ENCODE measurements around the gene HYCC1. TPM values are rescaled to one million over a fixed set of nuclear protein-coding genes. Genes with fewer than 3 reads are reported as not detected.
"Not testable (repeated sequence)": the region's sequence is repeated elsewhere in the genome, so short reads cannot be mapped to it uniquely, and the experiment has no call there.

HYCC1 gene
- total RNA-seq, 1 donor from 2014 or later = 39.9 TPM

DNA sequence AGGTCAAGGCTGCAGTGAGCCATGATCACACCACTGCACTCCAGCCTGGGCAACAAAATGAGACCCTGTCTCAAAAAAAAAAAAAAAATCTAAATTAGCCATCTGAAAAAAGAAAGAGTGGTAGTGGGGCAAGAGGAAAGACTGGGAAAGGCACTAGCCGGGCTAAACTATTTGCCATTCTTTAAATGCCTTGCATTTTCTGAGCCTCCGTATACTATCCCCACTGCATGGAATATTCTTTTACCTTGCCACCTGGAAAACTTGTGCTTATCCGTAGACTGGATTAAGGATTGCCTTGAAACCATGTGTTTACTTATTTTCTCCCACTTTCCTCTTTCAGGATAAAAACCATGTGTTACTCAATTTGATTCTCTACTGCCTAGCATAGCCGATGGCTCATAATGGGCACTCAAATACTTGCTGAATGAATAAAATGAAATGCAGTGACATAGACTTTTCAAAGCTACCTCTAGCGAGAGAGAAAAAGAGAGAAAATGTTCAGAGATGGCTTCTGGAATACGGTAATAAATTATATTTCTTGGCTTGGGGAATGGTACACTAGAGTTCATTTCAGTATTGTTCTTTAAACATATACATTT is 30.6 kb downstream of the HYCC1 start:
- ATAC-seq (ENCODE audit: low read depth) = no peak
- Mint-ChIP-seq H3K36me3 (ENCODE audit: low read depth) (peaks cover 25% of the 10 kb centered on the region), H3K9me3 (no peaks in the 10 kb centered on the region), H3K4me3 (no peak overlapping the region), H3K27ac (no peak overlapping the region), H3K4me1 (no peaks in the 10 kb centered on the region), H3K27me3 (no peaks in the 10 kb centered on the region)
- no peak for DNase-seq
- intact Hi-C loops (cut with micrococcal nuclease) = no loop called here
- ChIA-PET CTCF (no interaction called here), POLR2A (no interaction called here)
- TF ChIP-seq, protein P1, sequence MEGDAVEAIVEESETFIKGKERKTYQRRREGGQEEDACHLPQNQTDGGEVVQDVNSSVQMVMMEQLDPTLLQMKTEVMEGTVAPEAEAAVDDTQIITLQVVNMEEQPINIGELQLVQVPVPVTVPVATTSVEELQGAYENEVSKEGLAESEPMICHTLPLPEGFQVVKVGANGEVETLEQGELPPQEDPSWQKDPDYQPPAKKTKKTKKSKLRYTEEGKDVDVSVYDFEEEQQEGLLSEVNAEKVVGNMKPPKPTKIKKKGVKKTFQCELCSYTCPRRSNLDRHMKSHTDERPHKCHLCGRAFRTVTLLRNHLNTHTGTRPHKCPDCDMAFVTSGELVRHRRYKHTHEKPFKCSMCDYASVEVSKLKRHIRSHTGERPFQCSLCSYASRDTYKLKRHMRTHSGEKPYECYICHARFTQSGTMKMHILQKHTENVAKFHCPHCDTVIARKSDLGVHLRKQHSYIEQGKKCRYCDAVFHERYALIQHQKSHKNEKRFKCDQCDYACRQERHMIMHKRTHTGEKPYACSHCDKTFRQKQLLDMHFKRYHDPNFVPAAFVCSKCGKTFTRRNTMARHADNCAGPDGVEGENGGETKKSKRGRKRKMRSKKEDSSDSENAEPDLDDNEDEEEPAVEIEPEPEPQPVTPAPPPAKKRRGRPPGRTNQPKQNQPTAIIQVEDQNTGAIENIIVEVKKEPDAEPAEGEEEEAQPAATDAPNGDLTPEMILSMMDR (IDR thresholded peaks at IDR 0.05) = no peak

DNA sequence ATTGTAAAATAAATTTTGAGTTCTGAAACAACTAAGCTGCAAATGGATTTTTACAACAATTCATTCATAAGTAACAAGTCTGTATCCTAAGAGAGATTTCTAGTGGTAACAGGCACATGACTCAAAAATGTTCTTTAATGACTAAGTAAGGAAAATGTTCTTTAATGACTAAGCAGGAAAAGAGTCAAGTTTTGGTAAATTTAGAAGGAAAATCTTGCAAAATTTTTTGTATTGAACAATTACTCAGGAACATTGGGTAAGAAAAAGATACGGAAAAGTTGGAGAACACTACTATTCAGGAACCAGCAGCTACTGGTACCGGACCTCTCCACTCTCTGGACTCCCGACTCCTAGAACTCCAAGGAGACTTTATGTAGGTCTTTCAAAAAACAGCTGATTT is 33.5 kb downstream of the HYCC1 start:
- peaks cover 50% of the 10 kb centered on the region for H3K36me3 Mint-ChIP-seq (ENCODE audit: low read depth)
- intact Hi-C loops (cut with micrococcal nuclease) = no loop called here
- H3K4me1 Mint-ChIP-seq = no peaks in the 10 kb centered on the region
- no peak overlapping the region for H3K27ac Mint-ChIP-seq
- H3K27me3 Mint-ChIP-seq = no peaks in the 10 kb centered on the region
- ChIA-PET CTCF (interaction anchor here (0.9 kb wide), 1 partner anchor 75 kb away, joined by 5 read pairs; no protein-coding TSS in a partner anchor), POLR2A (no interaction called here)
- H3K4me3 Mint-ChIP-seq = no peak overlapping the region
- H3K9me3 Mint-ChIP-seq = no peaks in the 10 kb centered on the region
- ATAC-seq (ENCODE audit: low read depth) = no peak
- DNase-seq = no peak
- TF ChIP-seq, protein P1 (IDR thresholded peaks at IDR 0.05) = no peak

DNA sequence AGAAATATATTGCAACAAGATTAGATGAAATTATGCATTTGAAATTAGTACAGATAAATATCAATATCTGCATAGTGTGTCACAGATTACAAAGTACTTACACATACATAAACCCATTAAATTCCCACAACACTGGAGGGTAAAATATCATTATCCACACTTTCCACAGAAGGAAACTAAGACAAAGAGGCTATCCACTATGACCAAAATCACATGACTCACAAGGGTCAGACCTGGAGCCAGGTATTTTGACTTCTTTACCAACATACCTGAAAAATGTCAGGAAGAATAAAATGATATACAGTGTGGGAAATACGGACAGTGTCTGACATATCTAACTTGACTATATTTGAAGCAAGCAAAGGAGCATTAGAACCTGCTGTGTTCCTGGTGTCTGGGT is 34.1 kb downstream of the HYCC1 start:
- no peak overlapping the region for H3K4me3 Mint-ChIP-seq
- no peaks in the 10 kb centered on the region for H3K9me3 Mint-ChIP-seq
- DNase-seq (no peak), ATAC-seq (ENCODE audit: low read depth) (no peak)
- ChIA-PET CTCF (interaction anchor here (0.9 kb wide), 1 partner anchor 75 kb away, joined by 5 read pairs; no protein-coding TSS in a partner anchor), POLR2A (no interaction called here)
- no peaks in the 10 kb centered on the region for H3K4me1 Mint-ChIP-seq
- TF ChIP-seq, protein P1 (IDR thresholded peaks at IDR 0.05) = no peak
- no peaks in the 10 kb centered on the region for H3K27me3 Mint-ChIP-seq
- H3K27ac Mint-ChIP-seq = no peak overlapping the region
- intact Hi-C loops (cut with micrococcal nuclease) = loop anchor here (5.0 kb wide), 2 partner anchors 43 to 77 kb away; no protein-coding TSS in a partner anchor
- H3K36me3 Mint-ChIP-seq (ENCODE audit: low read depth) = peaks cover 51% of the 10 kb centered on the region

DNA sequence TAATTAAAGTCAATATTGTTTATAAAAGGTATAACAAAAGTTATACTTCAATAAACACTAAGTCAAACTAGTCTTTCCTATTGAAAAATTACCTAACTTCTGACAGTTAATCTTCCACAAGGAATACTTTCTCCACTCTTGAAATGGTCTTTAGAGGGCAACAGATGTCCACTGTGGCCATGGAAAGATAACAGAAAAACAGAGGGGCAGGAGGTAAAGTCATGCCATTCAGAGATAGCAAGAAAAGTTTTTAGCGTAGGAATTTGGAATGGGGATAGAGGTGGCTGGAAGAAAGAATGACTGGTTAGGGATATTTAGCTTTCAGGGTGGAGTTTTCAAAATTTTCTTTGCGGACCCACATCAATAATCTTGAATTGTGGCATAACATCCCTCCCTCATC is 34.7 kb downstream of the HYCC1 start:
- no peak overlapping the region for H3K4me3 Mint-ChIP-seq
- no peaks in the 10 kb centered on the region for H3K4me1 Mint-ChIP-seq
- TF ChIP-seq, protein P1 (IDR thresholded peaks at IDR 0.05) = no peak
- no peaks in the 10 kb centered on the region for H3K9me3 Mint-ChIP-seq
- ATAC-seq (ENCODE audit: low read depth) = no peak
- no peak overlapping the region for H3K27ac Mint-ChIP-seq
- CTCF ChIA-PET = no interaction called here
- POLR2A ChIA-PET = no interaction called here
- no peak for DNase-seq
- no peaks in the 10 kb centered on the region for H3K27me3 Mint-ChIP-seq
- peaks cover 52% of the 10 kb centered on the region for H3K36me3 Mint-ChIP-seq (ENCODE audit: low read depth)
- intact Hi-C loops (cut with micrococcal nuclease) = loop anchor here (5.0 kb wide), 2 partner anchors 42 to 78 kb away; no protein-coding TSS in a partner anchor

DNA sequence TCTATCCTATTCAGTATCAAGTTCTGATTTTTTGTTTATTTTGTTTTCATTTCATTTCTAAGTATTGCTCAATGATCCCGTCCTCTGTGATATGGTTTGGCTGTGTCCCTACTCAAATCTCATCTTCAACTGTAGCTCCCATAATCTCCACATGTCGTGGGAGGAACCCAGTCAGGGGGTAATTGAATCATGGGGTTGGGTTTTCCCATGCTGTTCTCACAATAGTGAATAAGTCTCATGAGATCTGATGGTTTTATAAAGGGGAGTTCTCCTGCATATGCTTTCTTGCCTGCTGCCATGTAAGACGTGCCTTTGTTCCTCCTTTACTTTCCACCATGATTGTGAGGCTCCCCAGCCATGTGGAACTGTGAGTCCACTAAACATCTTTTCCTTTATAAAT is 39.3 kb downstream of the HYCC1 start:
- H3K27me3 Mint-ChIP-seq; H3K4me1 Mint-ChIP-seq; H3K27ac Mint-ChIP-seq; H3K4me3 Mint-ChIP-seq; DNase-seq; POLR2A ChIA-PET; H3K9me3 Mint-ChIP-seq; ATAC-seq (ENCODE audit: low read depth): not testable (repeated sequence)
- intact Hi-C loops (cut with micrococcal nuclease) = loop anchor here (5.0 kb wide), 2 partner anchors 37 to 83 kb away; no protein-coding TSS in a partner anchor
- H3K36me3 Mint-ChIP-seq (ENCODE audit: low read depth) = peaks cover 59% of the 10 kb centered on the region
- CTCF ChIA-PET = interaction anchor here (1.5 kb wide), 1 partner anchor 81 kb away, joined by 3 read pairs; no protein-coding TSS in a partner anchor
